ENCODE data around the gene CCL24.

DNA sequence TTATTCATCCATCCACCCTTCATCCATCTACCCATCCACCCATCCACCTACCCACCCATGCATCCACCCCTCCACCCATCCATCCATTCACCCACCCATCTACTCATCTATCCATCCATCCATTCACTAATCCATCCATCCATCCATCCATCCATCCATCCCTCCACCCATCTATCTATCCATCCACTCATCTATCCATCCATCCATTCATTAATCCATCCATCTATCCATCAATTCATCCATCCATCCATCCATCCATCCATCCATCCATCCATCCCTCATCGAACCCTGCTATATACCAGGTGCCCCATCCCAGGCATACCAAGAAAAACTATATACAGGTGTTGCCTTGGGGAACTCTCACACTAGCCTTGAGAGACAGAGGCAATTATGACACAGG is 7.1 kb upstream of the CCL24 start:
- no peak for TF ChIP-seq POLR2A (IDR thresholded peaks at IDR 0.05; ENCODE audit: low read length)
- no peak for TF ChIP-seq GATA1 (IDR thresholded peaks at IDR 0.05; ENCODE audit: low read depth, low read length)

All from erythroblast (primary cell).